CD14-positive monocyte (primary cell): ENCODE results near the gene CLCC1. TPM values are rescaled to one million over a fixed set of nuclear protein-coding genes. Genes with fewer than 3 reads are reported as not detected.
"Not testable (repeated sequence)": the region's sequence is repeated elsewhere in the genome, so short reads cannot be mapped to it uniquely, and the experiment has no call there.

Experiments
- DNase-seq, 3 donors: peaks; one replicate each; pipeline ENCODE4 v3.0.0-alpha.2; 2011 to 2022
- H2AFZ ChIP-seq: 2 replicates; pipeline ENCODE4 v1.6.0; 2012; ENCODE audit warnings: mild to moderate bottlenecking, low read depth, low read length, inconsistent platforms; ENCODE audit not compliant: insufficient read depth, poor library complexity, severe bottlenecking
- H3K27ac ChIP-seq, 2 donors: 1 replicate in 1 of 2; 2 replicates in 1 of 2; pipeline ENCODE4 v1.5.1; 2012 to 2013; ENCODE audit warnings: low read length in 2 of 2, control low read depth in 1 of 2, inconsistent platforms in 1 of 2, low read depth in 1 of 2, mild to moderate bottlenecking in 1 of 2
- H3K27me3 ChIP-seq, 2 donors: one replicate each; pipeline versions ENCODE4 v1.6.0 to v1.6.1; 2011 to 2013; ENCODE audit warnings: low read length in 2 of 2; ENCODE audit not compliant: control insufficient read depth in 2 of 2, insufficient read depth in 2 of 2
- H3K36me3 ChIP-seq, 2 donors: replicated peaks in 1 of 2; 1 replicate in 1 of 2; 2 replicates in 1 of 2; pipeline versions ENCODE4 v1.5.1 to v1.6.1; 2012 to 2013; ENCODE audit warnings: low read length in 2 of 2, control low read depth in 1 of 2, inconsistent platforms in 1 of 2, mild to moderate bottlenecking in 1 of 2; ENCODE audit not compliant: insufficient read depth in 2 of 2, control insufficient read depth in 1 of 2
- H3K4me1 ChIP-seq, 2 donors: 1 replicate in 1 of 2; 2 replicates in 1 of 2; pipeline versions ENCODE4 v1.5.1 to v1.6.1; 2012 to 2013; ENCODE audit warnings: low read length in 2 of 2, control low read depth in 1 of 2, inconsistent platforms in 1 of 2, mild to moderate bottlenecking in 1 of 2, moderate library complexity in 1 of 2; ENCODE audit not compliant: insufficient read depth in 2 of 2, control insufficient read depth in 1 of 2
- H3K4me2 ChIP-seq: replicated peaks from 2 replicates; pipeline ENCODE3; 2012; ENCODE audit warnings: low read length, moderate library complexity, mild to moderate bottlenecking; ENCODE audit not compliant: poor library complexity, severe bottlenecking; ENCODE audit errors: extremely low read depth
- H3K4me3 ChIP-seq, 3 experiments: fragments of 200-600 bp in 1 of 3; sonication (generic) in 1 of 3; replicated peaks in 1 of 3; 1 replicate in 2 of 3; 2 replicates in 1 of 3; pipeline ENCODE4 v1.5.1; 2011 to 2013; ENCODE audit warnings: low read length in 3 of 3, mild to moderate bottlenecking in 3 of 3, control low read depth in 2 of 3, low read depth in 2 of 3, inconsistent platforms in 1 of 3, moderate library complexity in 1 of 3
- H3K79me2 ChIP-seq: 2 replicates; pipeline ENCODE4 v1.6.0; 2012; ENCODE audit warnings: mild to moderate bottlenecking, control low read depth, inconsistent platforms, low read length, moderate library complexity; ENCODE audit not compliant: insufficient read depth
- H3K9ac ChIP-seq: 2 replicates; pipeline ENCODE4 v1.6.0; 2017; ENCODE audit warnings: low read length, mild to moderate bottlenecking; ENCODE audit not compliant: insufficient read depth, poor library complexity, severe bottlenecking
- H3K9me3 ChIP-seq, 2 donors: replicated peaks in 1 of 2; 1 replicate in 1 of 2; 2 replicates in 1 of 2; pipeline versions ENCODE4 v1.5.1 to v1.6.1; 2012 to 2013; ENCODE audit warnings: low read length in 2 of 2, control low read depth in 1 of 2; ENCODE audit not compliant: control insufficient read depth in 1 of 2, insufficient read depth in 1 of 2
- H4K20me1 ChIP-seq: 2 replicates; pipeline ENCODE4 v1.6.0; 2012; ENCODE audit warnings: mild to moderate bottlenecking, low read length, control low read depth, moderate library complexity; ENCODE audit not compliant: insufficient read depth
- H3K27ac Mint-ChIP-seq, 7 donors: one replicate each; pipeline ENCODE4 v1.8.0; 2020; ENCODE audit warnings: mild to moderate bottlenecking in 7 of 7, mixed read lengths in 7 of 7, moderate library complexity in 6 of 7, inconsistent platforms in 2 of 7
- H3K27me3 Mint-ChIP-seq, 3 donors: one replicate each; pipeline ENCODE4 v1.8.0; 2021 to 2022; ENCODE audit warnings: low read depth in 3 of 3, mild to moderate bottlenecking in 3 of 3, mixed read lengths in 3 of 3, moderate library complexity in 3 of 3, inconsistent platforms in 1 of 3
- H3K36me3 Mint-ChIP-seq, 2 donors: one replicate each; pipeline ENCODE4 v1.8.0; 2020; ENCODE audit warnings: mixed read lengths in 2 of 2, inconsistent platforms in 1 of 2, mild to moderate bottlenecking in 1 of 2
- H3K4me1 Mint-ChIP-seq: one replicate; pipeline ENCODE4 v1.8.0; 2020; ENCODE audit warnings: mild to moderate bottlenecking, mixed read lengths
- H3K4me3 Mint-ChIP-seq, 2 donors: one replicate each; pipeline ENCODE4 v1.8.0; 2020; ENCODE audit warnings: mild to moderate bottlenecking in 2 of 2, mixed read lengths in 2 of 2, moderate library complexity in 1 of 2
- H3K9me3 Mint-ChIP-seq, 7 donors: one replicate each; pipeline ENCODE4 v1.8.0; 2020 to 2022; ENCODE audit warnings: mixed read lengths in 7 of 7, mild to moderate bottlenecking in 6 of 7, moderate library complexity in 6 of 7, inconsistent platforms in 2 of 7
- CTCF ChIP-seq: fragments of 200-600 bp; IDR thresholded peaks from one replicate; pipeline ENCODE4 v1.8.0; 2022; ENCODE audit warnings: antibody characterized with exemption, mild to moderate bottlenecking
- WGBS: methylation state at CpG from one replicate; pipeline ENCODE4 v1.1.5; 2013; ENCODE audit warnings: missing lambda C conversion rate; ENCODE audit not compliant: insufficient coverage; 5-methylcytosine and 5-hydroxymethylcytosine counted together
- intact Hi-C, 2 donors: fragments of 100-400 bp; cut with micrococcal nuclease; formaldehyde crosslinking; loops; one replicate each; pipeline versions ENCODE4 v1.15.0 to v1.15.1; 2023
- polyA minus RNA-seq: library from RNA; depleted of rRNA, polyadenylated mRNA; stranded (reverse); fragments of >200 nt; gene quantifications from 2 replicates; pipeline ENCODE4 v1.2.3, GENCODE V29; 2012
- polyA plus RNA-seq, 3 donors: library from polyadenylated mRNA; depleted of rRNA in 1 of 3; unstranded in 2 of 3; stranded (reverse) in 1 of 3; fragments of 300-500 nt in 2 of 3; fragments of >200 nt in 1 of 3; fragmentation: Illumina TruSeq in 2 of 3; gene quantifications; 1 replicate in 2 of 3; 2 replicates in 1 of 3; pipeline ENCODE4 v1.2.3, GENCODE V29; 2012 to 2021
- total RNA-seq, 12 experiments: library from RNA in 1 of 12; stranded (reverse) in 1 of 12; fragments of 120-200 nt in 1 of 12; gene quantifications; one replicate each; pipeline ENCODE4 v1.2.4 and lab custom pipeline; 2013 to 2026; ENCODE audit warnings: mixed read lengths in 6 of 12, inconsistent platforms in 1 of 12

Gene CLCC1
- total RNA-seq (2013) = 18.6 TPM
- polyA plus RNA-seq (10 to 100 TPM in 1 of 3 donors, 1 to 10 TPM in 2; 7.1 to 12.9 (median 9.4) TPM), polyA minus RNA-seq (5.7 and 7.5 TPM in 2 replicates), total RNA-seq (lab: John Stamatoyannopoulos, UW) (5.6 to 32.7 (median 25.3) reads per million in 11 experiments)

GRCh38 chr1:108963052-108963686 lies at the start of gene CLCC1:
Gene CLCC1, minus strand, starts transcription at chr1:108963484. Its CDS starts 13,047 bp downstream, at chr1:108950437.
- Mint-ChIP-seq H3K9me3 (no peaks in the 10 kb centered on the region), H3K4me1 (peaks cover 20% of the 10 kb centered on the region), H3K4me3 (peak within 1 kb of the TSS; percentile 87 to 90), H3K27ac (peak within 1 kb of the TSS; percentile 90 to 97 (median 96)), H3K27me3 (peaks cover 0 to 2% (median 0%) of the 10 kb centered on the region in 3 donors), H3K36me3 (peaks cover 14 to 21% of the 10 kb centered on the region in 2 donors)
- intact Hi-C loops = loop anchor here (10.0 kb wide), 1 partner anchor 152 kb away; the partner anchor contains the start of gene ELAPOR1 (in 2 of the 2)
- peaks cover 2 to 12% of the 10 kb centered on the region in 2 donors for H3K36me3 ChIP-seq
- H2AFZ ChIP-seq = peak within 1 kb of the TSS; percentile 80
- peak within 1 kb of the TSS; percentile 83 to 88 for H3K27ac ChIP-seq
- H3K9me3 ChIP-seq = no peaks in the 10 kb centered on the region
- WGBS = under 1% methylated on average over 46 of the region's 72 CpGs
- peak within 1 kb of the TSS; percentile 88 for H3K4me2 ChIP-seq
- H3K79me2 ChIP-seq = peaks cover 45% of the 10 kb centered on the region
- peaks cover 16 to 21% of the 10 kb centered on the region in 2 donors for H3K4me1 ChIP-seq
- DNase-seq = peak; percentile 84
- peak within 1 kb of the TSS; percentile 86 for H3K9ac ChIP-seq
- peak within 1 kb of the TSS; percentile 52 to 80 (median 73) for H3K4me3 ChIP-seq
- H3K27me3 ChIP-seq = no peaks in the 10 kb centered on the region
- H4K20me1 ChIP-seq = peaks cover 16% of the 10 kb centered on the region
- no peak for TF ChIP-seq CTCF

- no peak overlapping the region for H3K27ac ChIP-seq
- no peak overlapping the region for H3K9ac ChIP-seq
- WGBS = 96% methylated on average over 4 of the region's 7 CpGs
- peaks cover 46 to 90% of the 10 kb centered on the region in 2 donors for H3K36me3 ChIP-seq
- TF ChIP-seq CTCF = no peak
- H3K36me3 Mint-ChIP-seq = peaks cover 50 to 80% of the 10 kb centered on the region in 2 donors
- no peak overlapping the region for H2AFZ ChIP-seq
- no peak overlapping the region for H3K4me3 ChIP-seq
- H3K4me2 ChIP-seq = no peak overlapping the region
- no peaks in the 10 kb centered on the region for H3K27me3 ChIP-seq
- H3K4me3 Mint-ChIP-seq = no peak overlapping the region
- H3K27ac Mint-ChIP-seq = peak overlapping the region in 1 of 7 donors; percentile 25
- H3K4me1 ChIP-seq = no peaks in the 10 kb centered on the region
- intact Hi-C loops = no loop called here
- no peak for DNase-seq
- H3K4me1 Mint-ChIP-seq = no peaks in the 10 kb centered on the region
- no peaks in the 10 kb centered on the region for H3K27me3 Mint-ChIP-seq
- H3K9me3 Mint-ChIP-seq = peaks cover 0 to 2% (median 0%) of the 10 kb centered on the region in 7 donors
- H4K20me1 ChIP-seq = no peaks in the 10 kb centered on the region
- no peaks in the 10 kb centered on the region for H3K9me3 ChIP-seq
- H3K79me2 ChIP-seq = no peaks in the 10 kb centered on the region
These were observed 48.1 kb upstream of the CLCC1 start for GRCh38 chr1:109011335-109011734.

GRCh38 chr1:108996622-108997021 lies 33.3 kb upstream of the CLCC1 start:
- H3K4me1 Mint-ChIP-seq, H3K27ac Mint-ChIP-seq: not testable (repeated sequence)

More at GRCh38 chr1:108996622-108997021, 33.3 kb upstream of the CLCC1 start:
- peaks cover 63 to 83% of the 10 kb centered on the region in 2 donors for H3K36me3 Mint-ChIP-seq
- H2AFZ ChIP-seq, DNase-seq, H3K27me3 Mint-ChIP-seq, H3K27me3 ChIP-seq, H3K4me1 ChIP-seq, H3K4me2 ChIP-seq, H3K4me3 Mint-ChIP-seq, H3K27ac ChIP-seq, H3K4me3 ChIP-seq, intact Hi-C loops, H3K79me2 ChIP-seq, H3K9ac ChIP-seq, H4K20me1 ChIP-seq: not testable (repeated sequence)
- H3K9me3 Mint-ChIP-seq = peaks cover 0 to 15% (median 10%) of the 10 kb centered on the region in 7 donors
- H3K9me3 ChIP-seq = peaks cover 3 to 12% of the 10 kb centered on the region in 2 donors
- peaks cover 61 to 95% of the 10 kb centered on the region in 2 donors for H3K36me3 ChIP-seq
- WGBS = 100% methylated on average over 1 of the region's 3 CpGs
